ENCODE measurements around the gene PRMT2.

Gene PRMT2

DNA sequence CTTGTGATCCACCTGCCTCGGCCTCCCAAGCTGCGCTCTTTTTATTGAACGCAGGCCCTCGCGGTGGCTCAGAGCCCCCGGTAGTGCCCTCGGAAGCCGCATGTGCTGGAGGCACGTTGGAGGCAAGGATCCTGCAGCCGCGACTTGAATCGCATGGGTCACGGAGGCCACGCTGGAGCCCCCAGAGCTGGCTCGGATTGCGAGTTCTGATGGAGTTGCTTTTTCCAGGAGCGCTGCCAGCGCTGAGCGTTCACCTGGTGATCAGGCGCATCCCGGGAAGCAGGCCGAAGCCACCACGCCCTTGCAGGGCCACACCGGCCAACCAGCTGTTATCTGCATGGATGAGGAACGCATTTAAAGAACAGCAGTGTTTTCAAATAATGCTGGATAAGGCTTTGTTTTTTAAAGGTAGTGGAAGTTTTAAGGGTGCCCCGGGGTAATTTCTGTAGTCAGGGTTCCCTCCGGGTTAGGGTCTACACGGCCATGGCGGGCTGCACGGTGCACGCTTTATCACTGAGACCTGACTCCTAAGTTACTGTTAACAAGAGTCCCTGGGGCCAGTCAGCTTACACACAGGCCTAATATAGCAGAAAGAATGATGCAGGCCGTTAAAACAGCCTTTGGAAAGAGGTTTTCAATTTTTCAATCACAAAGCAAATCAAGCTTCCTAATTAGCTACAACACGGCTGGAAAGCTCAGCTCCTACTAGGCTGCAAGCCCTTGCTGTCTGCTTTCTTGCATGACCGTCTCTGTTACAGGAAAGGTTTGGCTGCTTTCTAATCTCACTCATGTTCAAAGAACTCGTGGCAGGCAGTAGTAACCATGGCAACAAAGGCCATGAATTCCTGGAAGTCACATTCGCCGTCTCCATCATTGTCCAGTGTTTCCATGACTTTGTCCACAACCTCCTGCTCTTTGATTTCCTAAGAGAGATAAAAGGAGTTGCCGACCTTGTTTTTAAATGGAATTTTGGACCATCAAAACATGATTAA lies 36.6 kb upstream of the PRMT2 start:
- Histone ChIP-seq H3K27me3 (no peaks in the 10 kb centered on the region), H3K36me3 (no peaks in the 10 kb centered on the region), H3K9me3 (no peaks in the 10 kb centered on the region), H3K4me3 (ENCODE audit: low read depth in 1 of 2, low read length in 1 of 2) (no peak overlapping the region), H3K27ac (no peak overlapping the region), H3K4me1 (ENCODE audit: control insufficient read depth in 1 of 2, insufficient read depth in 1 of 2, low read depth in 1 of 2, low read length in 1 of 2) (no peaks in the 10 kb centered on the region)
- TF ChIP-seq, protein P1, sequence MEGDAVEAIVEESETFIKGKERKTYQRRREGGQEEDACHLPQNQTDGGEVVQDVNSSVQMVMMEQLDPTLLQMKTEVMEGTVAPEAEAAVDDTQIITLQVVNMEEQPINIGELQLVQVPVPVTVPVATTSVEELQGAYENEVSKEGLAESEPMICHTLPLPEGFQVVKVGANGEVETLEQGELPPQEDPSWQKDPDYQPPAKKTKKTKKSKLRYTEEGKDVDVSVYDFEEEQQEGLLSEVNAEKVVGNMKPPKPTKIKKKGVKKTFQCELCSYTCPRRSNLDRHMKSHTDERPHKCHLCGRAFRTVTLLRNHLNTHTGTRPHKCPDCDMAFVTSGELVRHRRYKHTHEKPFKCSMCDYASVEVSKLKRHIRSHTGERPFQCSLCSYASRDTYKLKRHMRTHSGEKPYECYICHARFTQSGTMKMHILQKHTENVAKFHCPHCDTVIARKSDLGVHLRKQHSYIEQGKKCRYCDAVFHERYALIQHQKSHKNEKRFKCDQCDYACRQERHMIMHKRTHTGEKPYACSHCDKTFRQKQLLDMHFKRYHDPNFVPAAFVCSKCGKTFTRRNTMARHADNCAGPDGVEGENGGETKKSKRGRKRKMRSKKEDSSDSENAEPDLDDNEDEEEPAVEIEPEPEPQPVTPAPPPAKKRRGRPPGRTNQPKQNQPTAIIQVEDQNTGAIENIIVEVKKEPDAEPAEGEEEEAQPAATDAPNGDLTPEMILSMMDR (IDR thresholded peaks at IDR 0.05): no peak

DNA sequence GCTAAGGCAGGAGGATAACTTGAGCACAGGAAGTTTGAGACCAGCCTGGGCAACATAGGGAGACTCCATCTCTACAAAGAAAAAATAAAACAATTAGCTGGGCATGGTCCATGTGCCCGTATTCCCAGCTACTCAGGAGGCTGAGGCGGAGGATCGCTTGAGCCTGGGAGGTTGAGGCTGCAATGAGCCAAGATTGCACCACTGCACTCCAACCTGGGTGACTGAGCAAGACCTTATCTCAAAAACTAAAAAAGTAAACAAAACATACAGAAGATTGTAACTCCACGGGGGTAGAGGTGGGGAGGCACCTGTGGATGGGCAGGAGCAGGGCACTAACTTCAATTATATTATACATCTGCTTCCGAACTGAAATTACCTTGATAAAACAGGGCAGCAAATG lies 35.2 kb upstream of the PRMT2 start:
- Histone ChIP-seq H3K9me3 (no peaks in the 10 kb centered on the region), H3K27me3 (no peaks in the 10 kb centered on the region), H3K27ac (no peak overlapping the region), H3K36me3 (no peaks in the 10 kb centered on the region), H3K4me1 (ENCODE audit: control insufficient read depth in 1 of 2, insufficient read depth in 1 of 2, low read depth in 1 of 2, low read length in 1 of 2) (peaks cover 8% of the 10 kb centered on the region in 2 experiments), H3K4me3 (ENCODE audit: low read depth in 1 of 2, low read length in 1 of 2) (no peak overlapping the region)
- TF ChIP-seq, protein P1 (IDR thresholded peaks at IDR 0.05): no peak

DNA sequence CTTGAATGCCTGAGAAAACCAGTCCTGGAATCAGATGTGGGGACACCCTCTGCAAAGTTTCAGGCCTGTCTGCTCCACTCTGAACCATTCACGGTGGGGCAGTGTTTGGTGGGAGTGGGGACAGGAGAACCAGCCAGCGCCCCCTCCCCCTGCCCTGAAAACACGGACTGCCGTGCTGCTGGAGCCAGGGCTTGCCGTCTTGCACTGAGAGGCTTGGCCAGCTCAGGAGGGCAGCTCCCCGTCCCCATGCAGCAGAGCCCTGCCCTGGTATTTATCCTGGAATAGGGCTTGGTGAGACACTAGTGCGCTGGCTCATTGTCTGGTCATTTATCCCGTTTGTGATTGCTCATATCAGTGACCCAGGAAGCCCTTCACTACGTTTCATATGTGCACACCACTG lies 34.5 kb upstream of the PRMT2 start:
- Histone ChIP-seq H3K27me3 (no peaks in the 10 kb centered on the region), H3K9me3 (no peaks in the 10 kb centered on the region), H3K36me3 (no peaks in the 10 kb centered on the region), H3K4me1 (ENCODE audit: control insufficient read depth in 1 of 2, insufficient read depth in 1 of 2, low read depth in 1 of 2, low read length in 1 of 2) (peaks cover 15% of the 10 kb centered on the region in 2 experiments), H3K27ac (no peak overlapping the region), H3K4me3 (ENCODE audit: low read depth in 1 of 2, low read length in 1 of 2) (no peak overlapping the region)
- TF ChIP-seq, protein P1 (IDR thresholded peaks at IDR 0.05): no peak

DNA sequence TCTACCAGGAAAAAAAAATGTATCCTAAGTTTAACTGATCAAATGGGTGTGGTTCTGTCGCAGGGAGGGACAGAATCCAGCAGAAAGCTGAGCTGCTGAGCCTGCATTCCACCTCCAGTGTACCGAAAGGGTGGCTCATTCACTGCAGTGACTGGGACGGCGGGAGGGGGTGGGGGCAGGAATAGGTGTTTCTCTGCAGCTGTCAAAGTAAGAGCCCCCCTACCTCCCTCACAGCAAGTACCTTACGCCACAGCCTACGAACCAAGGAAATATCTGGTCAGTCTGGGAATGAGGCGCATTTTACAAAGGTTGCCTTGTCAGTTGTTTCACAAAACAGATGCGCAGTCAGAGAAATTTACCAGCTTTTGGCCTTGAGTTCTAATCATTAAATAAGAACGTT lies 32.2 kb upstream of the PRMT2 start:
- no peaks in the 10 kb centered on the region for H3K9me3 ChIP-seq
- no peak overlapping the region for H3K27ac ChIP-seq
- H3K4me3 ChIP-seq (ENCODE audit: low read depth in 1 of 2, low read length in 1 of 2): no peak overlapping the region
- TF ChIP-seq, protein P1 (IDR thresholded peaks at IDR 0.05): no peak
- no peaks in the 10 kb centered on the region for H3K36me3 ChIP-seq
- no peaks in the 10 kb centered on the region for H3K27me3 ChIP-seq
- peaks cover 24 to 25% of the 10 kb centered on the region in 2 experiments for H3K4me1 ChIP-seq (ENCODE audit: control insufficient read depth in 1 of 2, insufficient read depth in 1 of 2, low read depth in 1 of 2, low read length in 1 of 2)

DNA sequence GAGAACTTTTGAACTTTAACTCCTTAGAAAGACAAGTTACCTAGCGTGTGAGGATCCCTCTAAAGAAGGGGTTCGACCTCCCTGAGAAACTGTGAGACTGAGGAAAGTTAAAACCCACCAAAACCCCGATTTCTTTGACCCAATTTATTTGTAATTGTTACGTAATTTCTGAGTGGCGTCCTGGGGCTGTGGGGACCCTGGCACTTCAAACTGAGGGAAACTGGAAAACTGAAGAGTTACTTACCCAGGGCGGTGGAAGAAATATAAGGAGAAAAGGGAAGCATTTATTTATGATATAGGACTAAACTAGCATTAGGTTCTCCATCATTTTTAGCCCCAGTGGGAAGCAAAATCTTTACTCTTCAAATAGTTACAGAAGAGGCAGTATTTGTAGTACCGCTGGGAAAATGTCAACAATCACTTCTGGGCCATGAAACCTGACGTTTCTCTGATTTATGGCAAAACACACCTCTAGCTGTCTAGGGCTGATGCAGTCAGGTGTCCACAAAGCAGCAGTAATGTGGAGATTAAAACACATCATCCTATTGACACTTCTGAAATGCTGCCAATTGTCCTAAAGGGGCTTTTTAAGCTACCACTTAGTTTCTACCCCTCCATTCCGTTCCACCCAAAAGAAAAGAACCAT lies 31.0 kb upstream of the PRMT2 start:
- peaks cover 24 to 25% of the 10 kb centered on the region in 2 experiments for H3K4me1 ChIP-seq (ENCODE audit: control insufficient read depth in 1 of 2, insufficient read depth in 1 of 2, low read depth in 1 of 2, low read length in 1 of 2)
- H3K9me3 ChIP-seq: no peaks in the 10 kb centered on the region
- H3K4me3 ChIP-seq (ENCODE audit: low read depth in 1 of 2, low read length in 1 of 2): no peak overlapping the region
- H3K27me3 ChIP-seq: no peaks in the 10 kb centered on the region
- peak overlapping the region; percentile 80 for H3K27ac ChIP-seq
- no peaks in the 10 kb centered on the region for H3K36me3 ChIP-seq
- TF ChIP-seq, protein P1 (IDR thresholded peaks at IDR 0.05): no peak
